A549 (cell line): ENCODE data around the gene PDZD2. TPM values are rescaled to one million over a fixed set of nuclear protein-coding genes. Genes with fewer than 3 reads are reported as not detected.

Experiments used
- ATAC-seq, 2 experiments: fragments of 200-7000 bp in 1 of 2; fragments of >200 bp in 1 of 2; cut with Nextera tagmentation in 1 of 2; cut with Tn5 transposase in 1 of 2; 3 replicates each; pipeline versions ENCODE4 v1.8.0 to v1.9.1; 2018 to 2020; ENCODE audit warnings: mild to moderate bottlenecking in 1 of 2, moderate library complexity in 1 of 2
- CTCF ChIA-PET: fragments of 300-600 bp; sonication (Branson Sonifier 250); formaldehyde crosslinking; extraction: SDS; loops from one replicate; lab custom pipeline; 2021; ENCODE audit warnings: antibody characterized with exemption, inconsistent platforms; lab: Yijun Ruan, JAX
- POLR2A ChIA-PET: fragments of 350-600 bp; formaldehyde crosslinking; extraction: SDS; loops from one replicate; lab custom pipeline; 2021; ENCODE audit warnings: antibody characterized with exemption, inconsistent platforms; lab: Yijun Ruan, JAX
- DNase-seq, 2 experiments: peaks; one replicate each; pipeline versions ENCODE4 v3.0.0 to v3.0.0-alpha.2; 2011 to 2016; ENCODE audit warnings: low read depth in 1 of 2, low spot score in 1 of 2
- FAIRE-seq: peaks from 2 replicates; lab custom pipeline; 2011; peaks lifted over from hg19 to GRCh38; lab: Jason Lieb, UNC
- H3K27ac ChIP-seq, 2 experiments: fragments of >200 bp; sonication (Bioruptor Twin); formaldehyde crosslinking; 3 replicates each; pipeline ENCODE4 v1.5.1; 2016 to 2017
- H3K4me1 ChIP-seq: fragments of >200 bp; sonication (Bioruptor Twin); formaldehyde crosslinking; 3 replicates; pipeline ENCODE4 v1.6.1; 2016
- H3K4me2 ChIP-seq: fragments of >200 bp; sonication (Bioruptor Twin); formaldehyde crosslinking; 3 replicates; pipeline ENCODE4 v1.6.1; 2016
- H3K4me3 ChIP-seq: fragments of >200 bp; sonication (Bioruptor Twin); formaldehyde crosslinking; 3 replicates; pipeline ENCODE4 v1.5.1; 2016
- H3K9me3 ChIP-seq: fragments of >200 bp; sonication (Bioruptor Twin); formaldehyde crosslinking; 3 replicates; pipeline ENCODE4 v1.6.1; 2016
- CBX2 ChIP-seq: fragments of 200-600 bp; sonication (generic); IDR thresholded peaks from 2 replicates; pipeline ENCODE4 v1.6.1; 2016; ENCODE audit warnings: low read depth, mild to moderate bottlenecking, borderline replicate concordance
- CBX8 ChIP-seq: fragments of 200-600 bp; sonication (generic); IDR thresholded peaks from 2 replicates; pipeline ENCODE4 v1.6.1; 2016
- EP300 ChIP-seq, 2 experiments: fragments of >200 bp; sonication (Bioruptor Twin); formaldehyde crosslinking; IDR thresholded peaks; 2 replicates in 1 of 2; 3 replicates in 1 of 2; pipeline ENCODE4 v1.6.1; 2016 to 2017
- ESRRA ChIP-seq: fragments of 150-350 bp; IDR thresholded peaks from 2 replicates; pipeline ENCODE4 v1.6.1; 2014; ENCODE audit warnings: mild to moderate bottlenecking, low read length, borderline replicate concordance
- FOSB ChIP-seq: fragments of 250-450 bp; sonication (Bioruptor Pico); IDR thresholded peaks from 2 replicates; pipeline ENCODE4 v1.5.0; 2020; ENCODE audit warnings: mild to moderate bottlenecking, moderate library complexity
- FOSL2 ChIP-seq, 2 experiments: fragments of 450-650 bp in 1 of 2; fragments of >200 bp in 1 of 2; sonication (Bioruptor Twin) in 1 of 2; formaldehyde crosslinking; IDR thresholded peaks; 2 replicates each; pipeline versions ENCODE4 v1.5.0 to v1.6.1; 2016 to 2020; ENCODE audit warnings: mild to moderate bottlenecking in 1 of 2, moderate library complexity in 1 of 2
- HDAC2 ChIP-seq: fragments of 200-600 bp; sonication (generic); IDR thresholded peaks from 2 replicates; pipeline ENCODE4 v1.6.1; 2016
- HOXA7 ChIP-seq: fragments of 250-450 bp; sonication (Bioruptor Pico); IDR thresholded peaks from 2 replicates; pipeline ENCODE4 v1.5.0; 2020; ENCODE audit warnings: mild to moderate bottlenecking, moderate library complexity
- HOXB5 ChIP-seq: fragments of 250-450 bp; sonication (Bioruptor Pico); IDR thresholded peaks from 2 replicates; pipeline ENCODE4 v1.5.0; 2020; ENCODE audit warnings: mild to moderate bottlenecking, moderate library complexity
- JUN ChIP-seq, 2 experiments: fragments of >200 bp; sonication (Bioruptor Twin); formaldehyde crosslinking; IDR thresholded peaks; 2 replicates in 1 of 2; 3 replicates in 1 of 2; pipeline ENCODE4 v1.6.1; 2016 to 2017
- KDM1A ChIP-seq: fragments of 200-600 bp; sonication (generic); IDR thresholded peaks from 2 replicates; pipeline ENCODE4 v1.6.1; 2016; ENCODE audit warnings: low read depth, mild to moderate bottlenecking
- KDM5A ChIP-seq: fragments of 200-600 bp; sonication (generic); IDR thresholded peaks from 2 replicates; pipeline ENCODE4 v1.6.1; 2016; ENCODE audit warnings: antibody characterized with exemption, mild to moderate bottlenecking
- MAFK ChIP-seq: fragments of 450-650 bp; IDR thresholded peaks from 2 replicates; pipeline ENCODE4 v1.6.1; 2014; ENCODE audit not compliant: partially characterized antibody
- MAZ ChIP-seq: fragments of 150-350 bp; IDR thresholded peaks from 2 replicates; pipeline ENCODE4 v1.6.1; 2014; ENCODE audit warnings: antibody characterized with exemption, low read depth, low read length, borderline replicate concordance
- POLR2AphosphoS2 ChIP-seq: conservative IDR thresholded peaks from 2 replicates; pipeline ENCODE4 v1.6.1; 2012; ENCODE audit warnings: low read length, improper control_type of control experiment, inconsistent platforms
- RARB ChIP-seq: fragments of 250-450 bp; sonication (Bioruptor Pico); IDR thresholded peaks from 2 replicates; pipeline ENCODE4 v1.8.0; 2021; ENCODE audit warnings: mild to moderate bottlenecking, moderate library complexity
- RNF2 ChIP-seq: fragments of 200-600 bp; sonication (generic); IDR thresholded peaks from 2 replicates; pipeline ENCODE4 v1.6.1; 2016; ENCODE audit warnings: low read depth, mild to moderate bottlenecking, antibody characterized with exemption, moderate library complexity, borderline replicate concordance
- TP53 ChIP-seq: fragments of 250-450 bp; sonication (Bioruptor Pico); IDR thresholded peaks from 2 replicates; pipeline ENCODE4 v1.5.0; 2021; ENCODE audit warnings: mild to moderate bottlenecking, moderate library complexity
- ZSCAN20 ChIP-seq: fragments of 250-450 bp; sonication (Bioruptor Pico); IDR thresholded peaks from 2 replicates; pipeline ENCODE4 v1.8.0; 2022; ENCODE audit warnings: mild to moderate bottlenecking, moderate library complexity
- WGBS: methylation state at CpG from one replicate; pipeline ENCODE4 v1.1.6; 2017; ENCODE audit errors: missing lambda C conversion rate; 5-methylcytosine and 5-hydroxymethylcytosine counted together
- polyA plus RNA-seq, 4 experiments: library from polyadenylated mRNA; depleted of rRNA in 3 of 4; stranded (reverse); fragments of >200 nt; fragmentation: RNase III in 1 of 4; extraction: RNeasy Plus Mini Kit Qiagen cat#74134 plus additional on column Dnase treatment in 1 of 4; gene quantifications; 2 replicates in 3 of 4; 3 replicates in 1 of 4; pipeline ENCODE4 v1.2.3, GENCODE V29; 2011 to 2017
- TF ChIP-seq, protein P1 (sequence below): IDR thresholded peaks from 2 replicates; pipeline ENCODE4 v1.6.1; 2012
- TF ChIP-seq, protein P2 (sequence below): fragments of 250-450 bp; sonication (Bioruptor Pico); IDR thresholded peaks from 2 replicates; pipeline ENCODE4 v1.5.0; 2021; ENCODE audit warnings: mild to moderate bottlenecking, moderate library complexity, borderline replicate concordance
- TF ChIP-seq, protein P3 (sequence below): IDR thresholded peaks from 2 replicates; pipeline ENCODE4 v1.6.1; 2012
- TF ChIP-seq, protein P4 (sequence below): fragments of >200 bp; sonication (Bioruptor Twin); formaldehyde crosslinking; IDR thresholded peaks from 3 replicates; pipeline ENCODE4 v1.5.1; 2016

PDZD2 gene
- polyA plus RNA-seq, 2 of the 4 experiments (the other 2 are of a cell fraction) = 0.06 to 0.09 TPM

DNA sequence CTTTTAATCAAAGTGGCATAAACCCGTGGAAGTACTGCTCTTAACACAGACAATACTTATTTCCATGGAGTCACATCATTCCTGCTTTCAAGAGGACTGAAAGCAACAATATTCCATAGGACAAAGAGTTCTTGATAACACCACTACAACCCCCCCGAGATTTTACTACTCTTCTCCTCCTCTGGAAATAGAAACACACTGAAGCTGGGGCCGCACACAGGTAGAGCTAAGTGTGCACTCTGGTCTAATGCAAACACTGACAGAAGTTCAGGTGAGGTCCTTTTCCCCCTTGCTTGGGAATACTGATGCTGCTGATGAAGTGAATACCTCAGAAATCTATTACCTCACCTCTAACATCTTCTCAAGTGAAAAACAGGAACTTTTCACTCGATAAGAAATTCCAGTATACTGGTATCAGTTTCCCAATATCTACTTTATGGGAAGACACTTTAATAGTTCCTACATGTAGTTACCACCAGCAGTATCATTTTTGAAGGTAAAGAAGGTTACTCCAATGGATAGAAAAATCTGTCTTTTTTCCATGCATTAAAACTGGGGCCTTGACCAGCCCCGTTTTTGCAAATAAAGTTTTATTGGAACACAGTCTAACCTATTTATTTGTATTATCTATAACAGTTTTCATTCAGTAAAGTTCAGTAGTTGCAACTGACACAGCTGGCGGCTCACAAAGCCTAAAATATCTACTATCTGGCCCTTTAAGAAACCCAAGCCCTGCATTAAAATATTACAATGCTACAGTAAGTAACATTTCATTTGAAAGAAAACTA lies 485.2 kb downstream of the PDZD2 start:
- no peak overlapping the region for H3K4me2 ChIP-seq
- ChIA-PET POLR2A (no interaction called here), CTCF (interaction anchor here (0.7 to 1.0 kb wide), 2 partner anchors 10 to 11 kb away, joined by 3 read pairs; no protein-coding TSS in a partner anchor)
- DNase-seq (no peak), ATAC-seq (no peak), FAIRE-seq (no peak)
- no peak overlapping the region for H3K27ac ChIP-seq
- H3K9me3 ChIP-seq = no peaks in the 10 kb centered on the region
- H3K4me3 ChIP-seq = no peak overlapping the region
- 83% methylated on average over 6 of the region's 6 CpGs for WGBS
- peaks cover under 1% of the 10 kb centered on the region; the same call in 1 of the 3 replicates for H3K4me1 ChIP-seq
- TF ChIP-seq, protein P1, sequence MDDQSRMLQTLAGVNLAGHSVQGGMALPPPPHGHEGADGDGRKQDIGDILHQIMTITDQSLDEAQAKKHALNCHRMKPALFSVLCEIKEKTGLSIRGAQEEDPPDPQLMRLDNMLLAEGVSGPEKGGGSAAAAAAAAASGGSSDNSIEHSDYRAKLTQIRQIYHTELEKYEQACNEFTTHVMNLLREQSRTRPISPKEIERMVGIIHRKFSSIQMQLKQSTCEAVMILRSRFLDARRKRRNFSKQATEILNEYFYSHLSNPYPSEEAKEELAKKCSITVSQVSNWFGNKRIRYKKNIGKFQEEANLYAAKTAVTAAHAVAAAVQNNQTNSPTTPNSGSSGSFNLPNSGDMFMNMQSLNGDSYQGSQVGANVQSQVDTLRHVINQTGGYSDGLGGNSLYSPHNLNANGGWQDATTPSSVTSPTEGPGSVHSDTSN = no peak
- no peak for TF ChIP-seq KDM5A
- no peak for TF ChIP-seq POLR2AphosphoS2
- TF ChIP-seq ZSCAN20 = no peak
- TF ChIP-seq, protein P2, sequence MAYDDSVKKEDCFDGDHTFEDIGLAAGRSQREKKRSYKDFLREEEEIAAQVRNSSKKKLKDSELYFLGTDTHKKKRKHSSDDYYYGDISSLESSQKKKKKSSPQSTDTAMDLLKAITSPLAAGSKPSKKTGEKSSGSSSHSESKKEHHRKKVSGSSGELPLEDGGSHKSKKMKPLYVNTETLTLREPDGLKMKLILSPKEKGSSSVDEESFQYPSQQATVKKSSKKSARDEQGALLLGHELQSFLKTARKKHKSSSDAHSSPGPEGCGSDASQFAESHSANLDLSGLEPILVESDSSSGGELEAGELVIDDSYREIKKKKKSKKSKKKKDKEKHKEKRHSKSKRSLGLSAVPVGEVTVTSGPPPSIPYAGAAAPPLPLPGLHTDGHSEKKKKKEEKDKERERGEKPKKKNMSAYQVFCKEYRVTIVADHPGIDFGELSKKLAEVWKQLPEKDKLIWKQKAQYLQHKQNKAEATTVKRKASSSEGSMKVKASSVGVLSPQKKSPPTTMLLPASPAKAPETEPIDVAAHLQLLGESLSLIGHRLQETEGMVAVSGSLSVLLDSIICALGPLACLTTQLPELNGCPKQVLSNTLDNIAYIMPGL (CRISPR knock-in tag) = no peak
- no peak for TF ChIP-seq MAZ
- TF ChIP-seq EP300 (IDR thresholded peaks at IDR 0.05) = no peak
- TF ChIP-seq MAFK = no peak
- no peak for TF ChIP-seq CBX2
- no peak for TF ChIP-seq TP53 (CRISPR knock-in tag)
- no peak for TF ChIP-seq CBX8

DNA sequence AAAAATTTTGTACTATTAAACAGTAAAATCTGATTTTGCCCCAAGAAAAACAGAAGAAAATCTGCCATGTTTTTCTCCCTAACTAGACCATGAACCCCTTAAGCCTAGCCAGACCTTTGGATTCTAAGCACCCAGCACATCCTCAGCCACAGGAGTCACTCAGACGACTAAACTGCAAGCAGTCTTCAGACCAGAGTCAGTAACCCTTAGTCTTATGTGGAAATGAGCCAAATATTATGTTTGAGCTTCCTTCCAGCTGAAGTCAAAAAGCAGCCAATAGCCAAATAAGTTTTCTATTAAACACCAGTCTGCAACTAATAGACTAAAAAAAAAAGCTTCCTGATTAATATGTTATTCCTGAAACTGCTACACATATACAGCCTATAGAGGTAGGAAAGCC lies 487.8 kb downstream of the PDZD2 start:
- 50% methylated on average over 1 of the region's 1 CpG for WGBS
- ATAC-seq (no peak), FAIRE-seq (no peak), DNase-seq (no peak)
- no peak overlapping the region for H3K27ac ChIP-seq
- H3K4me1 ChIP-seq = peaks cover 7% of the 10 kb centered on the region; the same call in 1 of the 3 replicates
- CTCF ChIA-PET = interaction anchor here (1.1 kb wide), 1 partner anchor 34 kb away, joined by 3 read pairs; no protein-coding TSS in a partner anchor
- TF ChIP-seq, protein P2 (CRISPR knock-in tag) = no peak
- TF ChIP-seq ESRRA (no peak), FOSB (no peak), FOSL2 (IDR thresholded peaks at IDR 0.05) (no peak), FOSL2 (CRISPR knock-in tag; IDR thresholded peaks at IDR 0.05) (no peak), HDAC2 (no peak), JUN (IDR thresholded peaks at IDR 0.05) (no peak), RNF2 (no peak), HOXB5 (CRISPR knock-in tag) (no peak), RARB (no peak), CBX8 (no peak), HOXA7 (CRISPR knock-in tag) (no peak), KDM1A (no peak)
- TF ChIP-seq, protein P1 = no peak
- TF ChIP-seq, protein P3, sequence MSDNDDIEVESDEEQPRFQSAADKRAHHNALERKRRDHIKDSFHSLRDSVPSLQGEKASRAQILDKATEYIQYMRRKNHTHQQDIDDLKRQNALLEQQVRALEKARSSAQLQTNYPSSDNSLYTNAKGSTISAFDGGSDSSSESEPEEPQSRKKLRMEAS = no peak
- TF ChIP-seq, protein P4, sequence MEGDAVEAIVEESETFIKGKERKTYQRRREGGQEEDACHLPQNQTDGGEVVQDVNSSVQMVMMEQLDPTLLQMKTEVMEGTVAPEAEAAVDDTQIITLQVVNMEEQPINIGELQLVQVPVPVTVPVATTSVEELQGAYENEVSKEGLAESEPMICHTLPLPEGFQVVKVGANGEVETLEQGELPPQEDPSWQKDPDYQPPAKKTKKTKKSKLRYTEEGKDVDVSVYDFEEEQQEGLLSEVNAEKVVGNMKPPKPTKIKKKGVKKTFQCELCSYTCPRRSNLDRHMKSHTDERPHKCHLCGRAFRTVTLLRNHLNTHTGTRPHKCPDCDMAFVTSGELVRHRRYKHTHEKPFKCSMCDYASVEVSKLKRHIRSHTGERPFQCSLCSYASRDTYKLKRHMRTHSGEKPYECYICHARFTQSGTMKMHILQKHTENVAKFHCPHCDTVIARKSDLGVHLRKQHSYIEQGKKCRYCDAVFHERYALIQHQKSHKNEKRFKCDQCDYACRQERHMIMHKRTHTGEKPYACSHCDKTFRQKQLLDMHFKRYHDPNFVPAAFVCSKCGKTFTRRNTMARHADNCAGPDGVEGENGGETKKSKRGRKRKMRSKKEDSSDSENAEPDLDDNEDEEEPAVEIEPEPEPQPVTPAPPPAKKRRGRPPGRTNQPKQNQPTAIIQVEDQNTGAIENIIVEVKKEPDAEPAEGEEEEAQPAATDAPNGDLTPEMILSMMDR = no peak
- no peaks in the 10 kb centered on the region for H3K9me3 ChIP-seq
- H3K4me2 ChIP-seq = no peak overlapping the region
- H3K4me3 ChIP-seq = no peak overlapping the region
- POLR2A ChIA-PET = no interaction called here
